Fibroblast of pulmonary artery (primary cell): Measurements from ENCODE around the gene HOXB3.

Source experiments
- DNase-seq: peaks from one replicate; pipeline ENCODE4 v3.0.0-alpha.2; 2010; ENCODE audit warnings: low read depth
- H3K4me3 ChIP-seq: replicated peaks from 2 replicates; pipeline ENCODE4 v1.5.1; 2011; ENCODE audit warnings: low read depth, mild to moderate bottlenecking, control low read depth, low read length, moderate library complexity
- TF ChIP-seq, protein P1 (sequence below): IDR thresholded peaks from 2 replicates; pipeline ENCODE4 v1.5.1; 2011; ENCODE audit warnings: mild to moderate bottlenecking, control low read depth, low read length, inconsistent platforms; ENCODE audit errors: missing control alignments

Gene HOXB3

DNA sequence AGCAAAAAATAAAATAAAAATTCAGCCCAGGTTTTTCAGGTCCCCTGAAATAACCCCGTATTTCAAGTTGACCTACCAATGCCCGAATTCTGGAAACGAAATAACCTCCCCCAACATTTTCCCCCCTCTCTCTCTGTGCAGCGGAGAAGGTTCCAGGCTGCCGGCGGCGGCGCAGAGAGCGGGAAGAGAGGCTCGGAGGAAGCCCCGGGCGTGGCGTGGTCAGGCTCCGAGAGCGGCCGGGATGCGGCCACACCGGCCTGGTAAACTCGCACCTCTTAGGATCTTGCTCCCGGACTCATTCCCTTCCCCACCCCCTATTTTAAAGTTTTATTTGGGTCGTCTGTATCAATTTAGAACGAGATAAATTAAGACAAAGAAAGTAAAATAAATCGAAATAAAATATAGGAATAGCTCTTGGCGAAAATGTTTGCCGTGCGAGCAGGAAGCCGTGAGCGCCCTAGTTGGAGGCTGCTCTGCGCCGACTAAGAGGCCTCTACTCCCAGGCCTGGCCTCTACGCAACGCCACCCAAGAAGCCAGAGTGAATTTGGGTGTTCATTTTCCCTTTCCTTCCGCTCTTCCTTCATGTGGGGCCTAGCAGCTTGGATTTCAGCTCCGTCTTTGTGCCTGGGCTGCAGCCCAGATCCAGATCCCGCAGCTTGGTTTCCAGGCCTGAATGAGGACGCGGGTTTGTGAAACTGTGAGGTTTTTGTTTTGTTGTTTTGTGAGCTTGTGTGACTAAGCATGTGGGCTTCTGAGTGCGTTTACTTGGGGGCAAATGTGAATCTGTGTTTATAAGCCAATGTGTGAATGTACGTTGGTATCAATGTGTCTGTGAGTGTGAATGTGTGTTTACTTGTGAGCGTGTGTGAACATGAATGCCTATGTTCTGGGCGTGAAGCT, 16.2 kb upstream of the HOXB3 start:
- no peak for DNase-seq
- TF ChIP-seq, protein P1, sequence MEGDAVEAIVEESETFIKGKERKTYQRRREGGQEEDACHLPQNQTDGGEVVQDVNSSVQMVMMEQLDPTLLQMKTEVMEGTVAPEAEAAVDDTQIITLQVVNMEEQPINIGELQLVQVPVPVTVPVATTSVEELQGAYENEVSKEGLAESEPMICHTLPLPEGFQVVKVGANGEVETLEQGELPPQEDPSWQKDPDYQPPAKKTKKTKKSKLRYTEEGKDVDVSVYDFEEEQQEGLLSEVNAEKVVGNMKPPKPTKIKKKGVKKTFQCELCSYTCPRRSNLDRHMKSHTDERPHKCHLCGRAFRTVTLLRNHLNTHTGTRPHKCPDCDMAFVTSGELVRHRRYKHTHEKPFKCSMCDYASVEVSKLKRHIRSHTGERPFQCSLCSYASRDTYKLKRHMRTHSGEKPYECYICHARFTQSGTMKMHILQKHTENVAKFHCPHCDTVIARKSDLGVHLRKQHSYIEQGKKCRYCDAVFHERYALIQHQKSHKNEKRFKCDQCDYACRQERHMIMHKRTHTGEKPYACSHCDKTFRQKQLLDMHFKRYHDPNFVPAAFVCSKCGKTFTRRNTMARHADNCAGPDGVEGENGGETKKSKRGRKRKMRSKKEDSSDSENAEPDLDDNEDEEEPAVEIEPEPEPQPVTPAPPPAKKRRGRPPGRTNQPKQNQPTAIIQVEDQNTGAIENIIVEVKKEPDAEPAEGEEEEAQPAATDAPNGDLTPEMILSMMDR: no peak
- H3K4me3 ChIP-seq: no peak overlapping the region

DNA sequence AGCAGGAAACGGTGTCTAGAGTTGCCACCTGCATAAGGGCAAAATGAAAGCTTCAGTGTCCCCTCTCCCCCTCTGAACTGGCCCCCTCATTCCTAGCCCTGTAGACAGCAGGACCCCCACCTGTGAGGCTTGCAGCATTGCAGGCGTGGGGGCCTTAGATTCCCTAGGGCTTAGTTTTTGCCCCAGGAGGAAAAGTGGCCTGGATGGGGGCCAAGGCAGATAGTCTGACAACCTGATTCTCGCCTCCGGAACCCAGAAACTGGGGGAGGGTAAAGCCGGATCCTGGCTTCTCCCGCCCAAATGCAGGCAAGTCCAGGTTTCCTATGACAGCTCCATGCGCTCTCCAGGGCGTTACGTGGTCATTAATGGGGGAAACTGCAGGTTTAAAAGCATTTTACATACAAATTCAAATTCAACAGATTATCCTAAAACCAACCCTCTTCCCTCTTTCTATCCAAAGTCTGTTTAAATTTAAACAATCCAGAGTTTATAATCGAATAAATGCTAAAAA, 15.4 kb upstream of the HOXB3 start:
- no peak overlapping the region for H3K4me3 ChIP-seq
- no peak for DNase-seq
- TF ChIP-seq, protein P1: no peak

DNA sequence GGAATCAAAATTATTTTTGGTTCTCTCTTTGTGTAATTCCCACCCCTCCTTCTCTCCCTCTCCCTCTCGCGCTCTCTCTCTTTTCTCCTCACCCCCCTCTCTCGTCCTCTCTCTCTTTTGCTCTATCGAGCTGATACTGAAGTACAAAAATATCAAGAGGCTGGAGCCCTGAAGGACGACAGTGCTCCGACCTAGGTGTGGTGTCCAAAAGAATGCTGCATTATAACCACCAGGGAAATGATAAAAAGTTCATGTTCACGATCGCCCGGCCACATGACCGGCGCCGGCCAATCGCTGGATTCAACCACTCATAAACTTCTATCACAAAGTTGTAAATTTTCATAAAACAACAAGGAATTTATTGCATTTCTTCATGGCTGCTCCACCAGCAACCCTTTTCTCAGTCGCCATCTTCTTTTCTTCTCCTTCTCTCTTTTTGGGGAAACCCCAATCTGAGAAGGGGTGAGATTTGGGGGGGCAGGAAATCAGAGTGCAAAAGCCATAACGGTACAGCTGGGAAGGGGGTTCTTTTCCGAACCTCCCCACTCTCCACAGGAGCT, 14.8 kb upstream of the HOXB3 start, which contains the start of gene HOXB6:
Gene HOXB6, minus strand, starts transcription at position 217 of the 560 bp plus-strand sequence. CDS start 6,836 bp downstream, outside the sequence.
- TF ChIP-seq, protein P1: no peak
- no peak for DNase-seq
- peak within 1 kb of the TSS; percentile 22 for H3K4me3 ChIP-seq

DNA sequence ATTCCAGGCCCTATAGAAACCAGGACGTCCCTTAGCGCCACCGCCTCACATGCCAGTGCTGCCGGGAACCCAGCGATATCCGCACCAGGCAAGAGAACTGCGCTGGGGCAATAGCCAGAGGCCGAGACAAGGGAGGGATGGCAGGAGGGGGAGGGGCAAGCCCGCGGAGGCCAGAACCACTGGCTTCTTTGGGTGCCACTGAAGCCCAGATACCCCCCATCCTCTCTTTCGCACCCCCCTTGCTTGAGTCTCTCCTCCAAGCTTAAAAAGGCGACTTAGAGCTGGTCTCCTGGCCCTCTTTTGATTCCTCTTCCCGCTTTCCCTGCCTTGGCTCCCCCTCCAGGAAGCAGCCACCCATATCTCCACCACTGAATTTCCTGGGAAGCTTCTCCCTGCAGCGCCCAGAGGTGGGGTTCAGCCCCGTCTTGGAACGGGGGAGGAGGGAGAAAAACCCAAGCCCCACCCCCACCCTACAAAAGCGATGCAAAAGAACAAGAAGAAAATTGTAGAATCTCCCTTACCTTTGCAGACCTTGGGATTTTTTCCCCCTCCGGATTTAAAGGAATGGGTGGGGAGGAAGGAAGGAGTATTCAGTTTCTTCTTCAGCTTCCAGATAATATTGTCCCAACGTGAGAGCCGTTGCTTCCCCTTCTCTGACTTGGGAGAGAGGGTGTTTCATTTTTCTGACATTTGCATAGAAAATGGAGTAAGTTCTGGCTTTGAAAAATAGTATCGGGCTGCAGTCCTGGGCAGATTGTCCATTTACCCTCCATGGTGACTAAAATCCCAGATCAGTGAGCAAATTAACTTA, 14.1 kb upstream of the HOXB3 start:
- DNase-seq: no peak
- TF ChIP-seq, protein P1: no peak
- H3K4me3 ChIP-seq: peak overlapping the region; percentile 22

DNA sequence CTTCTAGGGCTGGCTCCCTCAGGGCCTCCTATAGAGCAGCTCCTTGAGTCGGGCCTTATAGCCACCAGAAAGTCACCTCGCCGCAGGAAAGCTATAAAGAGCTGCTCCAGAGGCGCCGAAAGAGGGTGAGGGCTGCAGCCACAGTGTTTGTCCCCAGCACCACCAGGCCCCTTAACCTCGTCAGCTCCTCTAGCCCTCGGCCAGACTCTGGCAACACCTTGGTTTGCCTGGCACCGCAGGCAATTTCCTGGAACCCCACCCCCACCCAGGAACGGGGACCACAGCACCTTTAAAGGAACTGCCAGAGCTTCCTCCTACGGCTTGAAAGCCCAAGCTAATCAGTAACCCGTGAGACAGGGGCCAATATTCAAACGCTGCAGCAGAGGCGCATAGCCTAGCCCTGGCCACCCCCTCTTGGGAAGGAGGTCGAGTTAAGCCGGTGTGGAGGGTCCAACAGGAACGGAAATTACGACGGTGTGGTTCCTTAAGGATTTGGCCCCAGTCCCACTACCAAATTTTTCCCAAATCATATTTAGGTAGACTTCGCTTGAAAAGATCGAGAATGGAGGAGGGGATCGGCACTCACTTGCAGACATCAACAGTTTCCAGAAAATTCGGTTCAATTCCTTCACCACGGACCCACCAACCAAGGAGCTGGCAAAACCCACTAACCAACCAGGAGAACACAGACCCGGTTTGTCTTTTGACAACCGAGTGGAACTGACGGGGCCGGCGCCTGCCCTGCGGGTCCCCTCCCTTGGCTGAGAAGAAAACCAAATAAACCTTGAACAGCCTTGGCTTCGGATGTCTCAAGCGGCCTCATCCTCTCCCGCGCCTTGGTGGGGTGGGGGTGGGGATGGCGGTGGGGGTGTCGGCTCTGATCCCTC, 11.7 kb upstream of the HOXB3 start:
- H3K4me3 ChIP-seq: no peak overlapping the region
- DNase-seq: no peak
- TF ChIP-seq, protein P1: no peak

DNA sequence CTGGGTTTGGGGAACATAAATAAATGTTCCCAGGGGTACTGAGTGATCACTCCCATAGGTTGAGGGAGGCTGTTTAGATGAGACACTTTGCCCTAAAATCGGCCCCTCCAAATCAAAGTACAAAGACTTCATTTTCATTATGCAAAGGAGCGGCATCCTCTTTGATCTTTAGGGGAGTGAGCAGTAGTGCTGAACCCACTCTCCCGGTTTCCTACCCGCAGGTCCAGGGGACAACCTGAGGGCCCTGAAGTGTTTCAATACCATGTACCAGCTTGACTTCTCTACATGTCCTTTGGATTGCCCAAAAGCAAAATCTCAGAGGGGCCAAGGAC, 11.1 kb upstream of the HOXB3 start:
- H3K4me3 ChIP-seq: no peak overlapping the region
- DNase-seq: no peak
- TF ChIP-seq, protein P1: no peak
